HepG2 (cell line): ENCODE data around the gene RCOR1. TPM values are rescaled to one million over a fixed set of nuclear protein-coding genes. Genes with fewer than 3 reads are reported as not detected.

ENCODE experiments used
- AGO2 ChIP-seq: fragments of 200-400 bp; formaldehyde crosslinking; optimal IDR thresholded peaks from 2 replicates; pipeline ENCODE3; 2017; ENCODE audit warnings: mild to moderate bottlenecking, low read depth, low read length, moderate library complexity
- ATAD3A ChIP-seq: sonication (generic); formaldehyde crosslinking; IDR thresholded peaks from 2 replicates; pipeline ENCODE4 v1.4.0; 2020; ENCODE audit warnings: missing genetic modification reagents
- CCAR2 ChIP-seq: fragments of 200-400 bp; formaldehyde crosslinking; optimal IDR thresholded peaks from 2 replicates; pipeline ENCODE3; 2018; ENCODE audit warnings: low read depth, mild to moderate bottlenecking, low read length, moderate library complexity
- CEBPG ChIP-seq: IDR thresholded peaks from 2 replicates; pipeline ENCODE4 v1.6.1; 2016
- FOXA1 ChIP-seq, 2 experiments: fragments of 450-650 bp in 1 of 2; sonication (generic) in 1 of 2; formaldehyde crosslinking in 1 of 2; IDR thresholded peaks; 2 replicates each; pipeline versions ENCODE4 v1.4.0 to v1.6.1; 2016 to 2020; ENCODE audit warnings: missing genetic modification reagents in 1 of 2
- HHEX ChIP-seq: IDR thresholded peaks from 2 replicates; pipeline ENCODE4 v1.6.1; 2016; ENCODE audit warnings: control low read depth
- KLF9 ChIP-seq: IDR thresholded peaks from 2 replicates; pipeline ENCODE4 v1.6.1; 2016; ENCODE audit warnings: low read depth
- MTA1 ChIP-seq: sonication (generic); formaldehyde crosslinking; IDR thresholded peaks from 2 replicates; pipeline ENCODE4 v1.4.0; 2020; ENCODE audit warnings: missing genetic modification reagents, mild to moderate bottlenecking, borderline replicate concordance
- PHF8 ChIP-seq: sonication (generic); formaldehyde crosslinking; IDR thresholded peaks from 2 replicates; pipeline ENCODE4 v1.5.0; 2020; ENCODE audit warnings: missing genetic modification reagents
- SKI ChIP-seq: fragments of 450-650 bp; IDR thresholded peaks from one replicate; pipeline ENCODE4 v1.6.1; 2018; ENCODE audit warnings: mild to moderate bottlenecking; ENCODE audit not compliant: partially characterized antibody
- SPEN ChIP-seq: sonication (generic); formaldehyde crosslinking; IDR thresholded peaks from 2 replicates; pipeline ENCODE4 v1.5.1; 2020; ENCODE audit warnings: low read depth, mild to moderate bottlenecking, missing genetic modification reagents
- SRSF9 ChIP-seq: fragments of 200-400 bp; formaldehyde crosslinking; IDR thresholded peaks from 2 replicates; pipeline ENCODE4 v1.6.1; 2018; ENCODE audit warnings: borderline replicate concordance, mild to moderate bottlenecking, low read depth, low read length; ENCODE audit not compliant: insufficient read depth, poor library complexity, severe bottlenecking
- TEF ChIP-seq: sonication (generic); formaldehyde crosslinking; IDR thresholded peaks from 2 replicates; pipeline ENCODE4 v1.5.0; 2020; ENCODE audit warnings: missing genetic modification reagents
- ZNF142 ChIP-seq: sonication (generic); formaldehyde crosslinking; IDR thresholded peaks from 2 replicates; pipeline ENCODE4 v1.4.0; 2020; ENCODE audit warnings: missing genetic modification reagents
- ZNF224 ChIP-seq: sonication (generic); formaldehyde crosslinking; IDR thresholded peaks from 2 replicates; pipeline ENCODE4 v1.5.0; 2020; ENCODE audit warnings: mild to moderate bottlenecking, missing genetic modification reagents
- ZNF256 ChIP-seq: sonication (generic); formaldehyde crosslinking; conservative IDR thresholded peaks from 2 replicates; pipeline ENCODE4 v1.4.0; 2020; ENCODE audit warnings: missing genetic modification reagents
- ZNF274 ChIP-seq: sonication (generic); formaldehyde crosslinking; IDR thresholded peaks from 2 replicates; pipeline ENCODE4 v1.5.1; 2020; ENCODE audit warnings: mild to moderate bottlenecking, missing genetic modification reagents
- ZNF484 ChIP-seq: sonication (generic); formaldehyde crosslinking; IDR thresholded peaks from 2 replicates; pipeline ENCODE4 v1.5.1; 2020; ENCODE audit warnings: mild to moderate bottlenecking, low read depth, missing genetic modification reagents, borderline replicate concordance
- ZNF598 ChIP-seq: sonication (generic); formaldehyde crosslinking; IDR thresholded peaks from 2 replicates; pipeline ENCODE4 v1.5.1; 2020; ENCODE audit warnings: mild to moderate bottlenecking, missing genetic modification reagents, borderline replicate concordance
- ZNF674 ChIP-seq: sonication (generic); formaldehyde crosslinking; IDR thresholded peaks from 2 replicates; pipeline ENCODE4 v1.5.0; 2020; ENCODE audit warnings: low read depth, mild to moderate bottlenecking, missing genetic modification reagents
- ZNF770 ChIP-seq: sonication (generic); formaldehyde crosslinking; IDR thresholded peaks from 2 replicates; pipeline ENCODE4 v1.5.0; 2020; ENCODE audit warnings: mild to moderate bottlenecking, missing genetic modification reagents
- polyA plus RNA-seq, 8 experiments: library from polyadenylated mRNA; depleted of rRNA in 3 of 8; stranded (reverse) in 7 of 8; unstranded in 1 of 8; fragments of >200 nt; fragmentation: Illumina TruSeq in 4 of 8; extraction: Trizol in 4 of 8; gene quantifications; 2 replicates each; pipeline versions ENCODE4 v1.2.1 to v1.2.3, GENCODE V29; 2011 to 2016; ENCODE audit warnings: low read depth in 4 of 8, missing spikeins in 1 of 8, mixed read lengths in 1 of 8; ENCODE audit not compliant: insufficient read depth in 1 of 8
- total RNA-seq, 5 experiments: library from RNA; depleted of rRNA; stranded (reverse); fragments of >200 nt; fragmentation: Illumina TruSeq; extraction: Trizol; gene quantifications; 2 replicates each; pipeline ENCODE4 v1.2.3, GENCODE V29; 2016; ENCODE audit warnings: low read depth in 1 of 5

Gene RCOR1
- total and polyA plus RNA-seq, 2 of the 13 experiments (the other 11 are each of a cell fraction or from before 2014, with no cell fraction given) = 10.2 to 11.1 TPM

GRCh38 chr14:102776761-102777710 lies 184.6 kb downstream of the RCOR1 start, which contains the start of gene TRAF3 (continued):
- 0 out of 2 replicates have a peak, but pooled peaks have one; percentile 9 for TF ChIP-seq SPEN
- peak; percentile 1 for TF ChIP-seq PHF8 (CRISPR knock-in tag)
- TF ChIP-seq SRSF9 = no peak
- TF ChIP-seq CEBPG = no peak
- 0 out of 2 replicates have a peak, but pooled peaks have one; percentile 49 for TF ChIP-seq ZNF484 (CRISPR knock-in tag)
- peak; percentile 81; the same call in 1 of the 2 replicates for TF ChIP-seq MTA1
- peak; percentile 61 for TF ChIP-seq AGO2
- no peak for TF ChIP-seq CCAR2
- 0 out of 2 replicates have a peak, but pooled peaks have one; percentile 10 for TF ChIP-seq ZNF274 (CRISPR knock-in tag)
- no peak for TF ChIP-seq ATAD3A (CRISPR knock-in tag)
- peak; percentile 17 for TF ChIP-seq SKI
- no peak for TF ChIP-seq ZNF224 (CRISPR knock-in tag)
- no peak for TF ChIP-seq ZNF142
- no peak for TF ChIP-seq ZNF674 (CRISPR knock-in tag)
- TF ChIP-seq KLF9 (CRISPR knock-in tag) = no peak
- TF ChIP-seq ZNF770 (CRISPR knock-in tag) = no peak
- no peak for TF ChIP-seq ZNF256 (CRISPR knock-in tag)
- no peak for TF ChIP-seq TEF
- TF ChIP-seq HHEX = no peak
- no peak for TF ChIP-seq ZNF598 (CRISPR knock-in tag)
- TF ChIP-seq FOXA1 (IDR thresholded peaks at IDR 0.05) = no peak
- no peak for TF ChIP-seq FOXA1 (CRISPR knock-in tag; IDR thresholded peaks at IDR 0.05)
